ENCODE data around the gene SKOR1. TPM values are rescaled to one million over a fixed set of nuclear protein-coding genes. Genes with fewer than 3 reads are reported as not detected.

The SKOR1 gene
- total and polyA plus RNA-seq, 2 of the 8 experiments (the other 6 are each of a cell fraction or from before 2014, with no cell fraction given), result 0.03 to 0.11 TPM

GRCh38 chr15:67813104-67813634, 12.1 kb upstream of the SKOR1 start:
- TF ChIP-seq CHD1 (IDR thresholded peaks at IDR 0.05; ENCODE audit: low read depth, low read length), result no peak
- TF ChIP-seq CEBPB (IDR thresholded peaks at IDR 0.05; ENCODE audit: low read depth, low read length), result no peak
- TF ChIP-seq RBBP5 (IDR thresholded peaks at IDR 0.05; ENCODE audit: borderline replicate concordance, low read depth, low read length), result no peak
- no peak for TF ChIP-seq SRF (IDR thresholded peaks at IDR 0.05; ENCODE audit: low read depth, low read length)
- no peak for TF ChIP-seq SAP30 (IDR thresholded peaks at IDR 0.05; ENCODE audit: insufficient read depth, insufficient replicate concordance, low read length)
- no peak for TF ChIP-seq CREB1 (IDR thresholded peaks at IDR 0.05)
- CTCF ChIA-PET (ENCODE audit: partially characterized antibody), result interaction anchor here (0.7 to 2.9 kb wide), 4 partner anchors 10 to 356 kb away, joined by 3 to 7 read pairs (median 3); no protein-coding TSS in a partner anchor
- no peak for FAIRE-seq

More at GRCh38 chr15:67813104-67813634, 12.1 kb upstream of the SKOR1 start:
- H3K4me3 ChIP-seq (ENCODE audit: extremely low read depth in 1 of 4, insufficient read depth in 2 of 4, low read depth in 3 of 4, low read length in 4 of 4), result no peak overlapping the region
- H2AK5ac ChIP-seq (ENCODE audit: low read depth, low read length), result no peak overlapping the region
- H2BK15ac ChIP-seq (ENCODE audit: low read length), result peak overlapping the region; percentile 72; the same call in 1 of the 2 replicates
- no peak overlapping the region for H2AFZ ChIP-seq (ENCODE audit: low read length)
- H3K4me1 ChIP-seq (replicated peaks in 1 of 4; ENCODE audit: control insufficient read depth in 3 of 4, insufficient read depth in 4 of 4, low read length in 3 of 4), result peaks cover 0 to 8% (median 5%) of the 10 kb centered on the region in 4 experiments; a peak in 5 of 7 replicates
- no peak for DNase-seq (ENCODE audit: low read depth in 1 of 2, low spot score in 2 of 2)
- no peak overlapping the region for H3K27ac ChIP-seq (ENCODE audit: low read depth, low read length)
- H2BK12ac ChIP-seq (ENCODE audit: low read depth, low read length), result 0 out of 2 replicates have a peak overlapping the region, but pooled peaks have one; percentile 28
- WGBS, 2 experiments (ENCODE audit: extremely low coverage in 1 of 2, insufficient coverage in 1 of 2, insufficient read length in 1 of 2, insufficient replicate concordance in 2 of 2, low coverage in 1 of 2, low lambda C conversion rate in 2 of 2, missing lambda C conversion rate in 1 of 2), result 71% methylated on average over 3 of the region's 3 CpGs; no CpG with 5 or more reads in 1 of the 2 experiments
- 0 out of 2 replicates have a peak overlapping the region, but pooled peaks have one; percentile 80 for H2BK20ac ChIP-seq (ENCODE audit: low read length)
- no peak overlapping the region for H3K4ac ChIP-seq (replicated peaks; ENCODE audit: insufficient read length, low read depth, low read length)
- H3K27me3 ChIP-seq (replicated peaks in 1 of 4; ENCODE audit: control insufficient read depth in 3 of 4, extremely low read depth in 1 of 4, insufficient read depth in 3 of 4, low read length in 3 of 4), result peaks cover 0 to 9% (median 8%) of the 10 kb centered on the region in 4 experiments; a peak in 6 of 7 replicates
- H4K20me1 ChIP-seq (replicated peaks in 1 of 2; ENCODE audit: control insufficient read depth in 1 of 2, insufficient read depth in 2 of 2, low read length in 2 of 2), result no peaks in the 10 kb centered on the region
- H3K23me2 ChIP-seq (ENCODE audit: low read depth, low read length), result no peaks in the 10 kb centered on the region
- no peaks in the 10 kb centered on the region for H3K36me3 ChIP-seq (ENCODE audit: control insufficient read depth in 2 of 4, insufficient read depth in 4 of 4, low read length in 3 of 4)
- H3K79me2 ChIP-seq (ENCODE audit: control insufficient read depth in 1 of 2, insufficient read depth in 2 of 2, low read length in 2 of 2), result no peaks in the 10 kb centered on the region
- no peak overlapping the region for H3K14ac ChIP-seq (ENCODE audit: insufficient read length)
- H4K5ac ChIP-seq (ENCODE audit: insufficient read length, low read depth, low read length), result no peak overlapping the region
- no peak overlapping the region for H4K8ac ChIP-seq (ENCODE audit: extremely low read depth, insufficient read depth, low read length)
- no peak overlapping the region for H3K9ac ChIP-seq (replicated peaks in 1 of 4; ENCODE audit: extremely low read depth in 1 of 4, low read depth in 3 of 4, low read length in 3 of 4)
- POLR2A ChIA-PET (ENCODE audit: partially characterized antibody), result interaction anchor here (1.8 kb wide), 1 partner anchor 10 kb away, joined by 5 read pairs; no protein-coding TSS in a partner anchor
- no peak overlapping the region for H3K18ac ChIP-seq (ENCODE audit: extremely low read depth, low read length)
- H2BK5ac ChIP-seq (ENCODE audit: low read depth, low read length), result no peak overlapping the region
- no peak overlapping the region for H3K23ac ChIP-seq (ENCODE audit: insufficient read length)
- no peak overlapping the region for H3K4me2 ChIP-seq (ENCODE audit: insufficient read depth in 1 of 2, low read depth in 2 of 2, low read length in 2 of 2)
- no peak overlapping the region for H4K91ac ChIP-seq (replicated peaks; ENCODE audit: insufficient read length, low read length)
- no peak overlapping the region for H3K56ac ChIP-seq (replicated peaks; ENCODE audit: insufficient read length, low read depth, low read length)
- H3K79me1 ChIP-seq (ENCODE audit: low read depth, low read length), result no peaks in the 10 kb centered on the region; the same call in 1 of the 2 replicates
- H3K9me3 ChIP-seq (ENCODE audit: insufficient read depth in 2 of 2, low read depth in 1 of 2, low read length in 1 of 2), result no peaks in the 10 kb centered on the region
- H2BK120ac ChIP-seq (replicated peaks; ENCODE audit: low read depth, low read length), result no peak overlapping the region
